Cardiac fibroblast (primary cell): ENCODE measurements around the gene NOTCH1.

ENCODE experiments used
- DNase-seq, 2 donors: peaks; one replicate each; pipeline versions ENCODE4 v3.0.0 to v3.0.0-alpha.2; 2010; ENCODE audit warnings: low read depth in 2 of 2
- H3K4me3 ChIP-seq, 2 donors: replicated peaks in 1 of 2; 1 replicate in 1 of 2; 2 replicates in 1 of 2; pipeline ENCODE4 v1.5.1; 2011; ENCODE audit warnings: low read depth in 2 of 2, low read length in 2 of 2, mild to moderate bottlenecking in 2 of 2, moderate library complexity in 1 of 2
- CTCF ChIP-seq: IDR thresholded peaks from one replicate; pipeline ENCODE4 v1.5.1; 2011; ENCODE audit warnings: low read depth, mild to moderate bottlenecking, low read length, inconsistent platforms

The NOTCH1 gene

GRCh38 chr9:136455043-136456002 lies 90.5 kb downstream of the NOTCH1 start:
- no peak overlapping the region for H3K4me3 ChIP-seq
- TF ChIP-seq CTCF, result no peak
- DNase-seq, result no peak

- DNase-seq, result no peak
- no peak overlapping the region for H3K4me3 ChIP-seq
- TF ChIP-seq CTCF, result no peak
Observed at GRCh38 chr9:136454026-136454796, 91.6 kb downstream of the NOTCH1 start.

DNA sequence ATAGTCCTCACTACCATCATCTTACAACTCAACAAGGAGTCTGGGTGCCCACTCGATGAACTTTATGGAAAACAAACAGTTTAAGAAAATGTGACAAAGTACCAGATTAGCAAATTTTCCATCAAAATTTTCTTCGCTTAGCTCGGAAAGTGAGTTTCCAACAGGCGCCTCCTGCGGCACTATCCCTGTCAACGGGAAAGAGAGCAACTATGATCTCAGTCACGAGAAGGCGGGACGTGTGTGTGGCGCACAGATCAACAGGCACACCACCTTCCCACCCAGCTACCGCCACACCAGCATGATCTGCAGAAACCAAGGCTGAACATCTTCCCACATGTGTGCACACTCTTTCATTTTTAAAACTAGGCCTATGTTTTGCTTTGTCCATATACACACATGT lies 92.5 kb downstream of the NOTCH1 start:
- no peak for DNase-seq
- no peak for TF ChIP-seq CTCF
- no peak overlapping the region for H3K4me3 ChIP-seq

DNA sequence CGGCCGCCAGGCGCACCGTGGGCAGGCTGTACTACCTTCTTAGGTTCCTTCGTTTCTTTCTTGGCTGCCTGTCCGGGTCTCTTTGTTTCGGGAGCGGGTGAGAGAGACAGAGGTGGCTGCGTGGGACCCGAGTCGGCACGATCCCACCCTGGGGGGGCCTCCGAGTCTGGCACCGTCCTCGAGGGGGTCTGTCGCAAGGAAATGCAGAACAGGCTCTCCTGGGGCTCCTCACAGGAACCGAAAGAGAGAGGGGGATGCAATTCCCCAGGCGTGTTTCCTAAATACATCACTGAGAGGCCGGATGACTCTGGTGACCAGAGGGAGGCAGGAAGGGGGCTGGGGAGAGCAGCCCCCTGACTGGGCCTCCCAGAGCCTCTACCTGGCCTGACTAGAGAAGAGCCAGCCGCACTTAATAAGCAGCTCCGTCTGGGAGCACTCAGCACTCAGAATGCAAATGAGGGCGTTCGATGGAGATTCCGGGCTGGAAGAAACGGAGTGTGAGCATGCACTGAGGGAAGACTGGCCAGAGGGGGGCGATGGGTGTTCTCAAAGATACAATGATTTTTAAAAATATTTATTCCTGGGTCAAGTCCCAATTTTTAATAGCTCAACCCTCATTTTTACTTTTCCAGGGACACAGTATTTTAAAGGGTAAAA lies 94.5 kb downstream of the NOTCH1 start:
- no peak for DNase-seq
- no peak for TF ChIP-seq CTCF
- no peak overlapping the region for H3K4me3 ChIP-seq

DNA sequence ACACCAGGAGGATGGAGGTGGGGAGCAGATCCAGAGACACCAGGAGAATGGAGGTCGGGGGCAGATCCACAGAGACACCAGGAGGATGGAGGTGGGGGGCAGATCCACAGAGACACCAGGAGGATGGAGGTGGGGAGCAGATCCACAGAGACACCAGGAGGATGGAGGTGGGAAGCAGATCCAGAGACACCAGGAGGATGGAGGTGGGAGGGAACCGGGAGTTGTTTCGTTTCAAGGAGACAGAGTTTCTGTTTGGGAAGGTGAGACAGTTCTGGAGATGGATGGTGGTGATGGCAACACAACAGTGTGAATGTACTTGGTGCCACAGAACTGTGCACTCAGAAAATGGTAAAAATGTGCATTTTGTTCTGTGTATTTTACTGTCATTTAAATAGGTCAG lies 97.2 kb downstream of the NOTCH1 start:
- no peak for TF ChIP-seq CTCF
- no peak overlapping the region for H3K4me3 ChIP-seq
- no peak for DNase-seq

DNA sequence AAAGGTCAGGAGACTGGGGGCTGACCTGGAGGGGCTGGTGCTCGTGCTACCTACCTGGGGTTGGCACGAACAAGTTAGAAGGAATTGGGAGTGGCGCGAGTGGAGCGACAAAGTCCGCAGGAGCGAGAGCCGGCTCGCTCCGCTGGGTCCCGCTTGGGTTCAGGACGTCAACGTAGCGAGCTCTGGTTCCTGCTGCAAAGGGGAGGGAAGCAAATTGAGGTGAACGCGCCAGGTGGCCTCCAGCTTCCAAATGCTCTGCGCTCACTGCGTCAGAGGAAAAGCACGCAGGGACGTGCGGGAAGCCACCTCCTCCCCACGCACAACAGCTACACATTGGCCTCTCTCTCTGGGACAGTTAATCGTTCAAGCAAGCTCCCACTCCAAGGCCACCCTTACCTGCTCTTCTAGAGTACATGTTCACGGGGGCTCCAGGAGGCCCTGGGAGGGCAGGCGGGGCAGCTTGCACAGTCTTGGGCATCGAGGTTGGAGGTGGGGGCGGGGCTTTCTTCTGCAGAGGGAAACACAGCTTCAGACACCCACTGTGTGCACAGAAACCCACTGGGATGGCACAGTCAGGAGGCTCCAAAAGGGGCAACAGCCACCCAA lies 98.6 kb downstream of the NOTCH1 start:
- H3K4me3 ChIP-seq, result no peak overlapping the region

More for the DNA sequence above, 98.6 kb downstream of the NOTCH1 start:
- TF ChIP-seq CTCF, result no peak
- no peak for DNase-seq
